ENCODE measurements around the gene SHKBP1. TPM values are rescaled to one million over a fixed set of nuclear protein-coding genes. Genes with fewer than 3 reads are reported as not detected.
"Not testable (repeated sequence)": the region's sequence is repeated elsewhere in the genome, so short reads cannot be mapped to it uniquely, and the experiment has no call there.

SHKBP1 gene
- polyA plus RNA-seq, 1 donor from 2014 or later: 3.8 TPM

GRCh38 chr19:40561947-40562346 is 14.7 kb upstream of the SHKBP1 start:
- no peak overlapping the region for H3K9ac ChIP-seq (ENCODE audit: low read length)
- no peak overlapping the region for H3K27ac ChIP-seq (ENCODE audit: low read length)
- TF ChIP-seq MXI1 (conservative IDR thresholded peaks at IDR 0.05; ENCODE audit: poor library complexity, severe bottlenecking) (no peak), TAF1 (IDR thresholded peaks at IDR 0.05; ENCODE audit: low read depth) (no peak), POLR2AphosphoS5 (IDR thresholded peaks at IDR 0.05) (no peak), RAD21 (conservative IDR thresholded peaks at IDR 0.05) (no peak), EZH2 (IDR thresholded peaks at IDR 0.05; ENCODE audit: borderline replicate concordance, insufficient read depth, low read length, poor library complexity, severe bottlenecking) (no peak), EP300 (conservative IDR thresholded peaks at IDR 0.05; ENCODE audit: poor library complexity, severe bottlenecking) (no peak)

GRCh38 chr19:40564535-40564934 is 12.1 kb upstream of the SHKBP1 start:
- not testable (repeated sequence) for H3F3A ChIP-seq (ENCODE audit: insufficient read depth, low read length, poor library complexity, severe bottlenecking); H4K20me1 ChIP-seq (ENCODE audit: insufficient read depth); H3K79me2 ChIP-seq (replicated peaks; ENCODE audit: insufficient read depth, low read length); H3K9me3 ChIP-seq (ENCODE audit: low read length); H3K36me3 ChIP-seq (ENCODE audit: insufficient read depth, low read length); H3K4me2 ChIP-seq (ENCODE audit: low read length); H3K4me3 ChIP-seq (ENCODE audit: low read length); H3K9ac ChIP-seq (ENCODE audit: low read length); H3K27ac ChIP-seq (ENCODE audit: low read length); H3K9me2 ChIP-seq (ENCODE audit: insufficient read depth, low read length); H2AFZ ChIP-seq (ENCODE audit: low read depth, low read length)
- peaks cover 37% of the 10 kb centered on the region for H3K27me3 ChIP-seq (ENCODE audit: insufficient read depth, low read depth, low read length)

More at GRCh38 chr19:40561947-40562346, 14.7 kb upstream of the SHKBP1 start:
- Histone ChIP-seq H3F3A (ENCODE audit: insufficient read depth, low read length, poor library complexity, severe bottlenecking) (no peaks in the 10 kb centered on the region), H3K9me3 (ENCODE audit: low read length) (no peaks in the 10 kb centered on the region), H3K4me2 (ENCODE audit: low read length) (no peak overlapping the region), H3K9me2 (ENCODE audit: insufficient read depth, low read length) (no peaks in the 10 kb centered on the region), H3K79me2 (replicated peaks; ENCODE audit: insufficient read depth, low read length) (no peaks in the 10 kb centered on the region), H3K4me3 (ENCODE audit: low read length) (no peak overlapping the region), H3K36me3 (ENCODE audit: insufficient read depth, low read length) (no peaks in the 10 kb centered on the region), H2AFZ (ENCODE audit: low read depth, low read length) (no peak overlapping the region), H4K20me1 (ENCODE audit: insufficient read depth) (no peaks in the 10 kb centered on the region), H3K27me3 (ENCODE audit: insufficient read depth, low read depth, low read length) (peaks cover 11% of the 10 kb centered on the region)

GRCh38 chr19:40565355-40565754 is 11.3 kb upstream of the SHKBP1 start:
- TF ChIP-seq TAF1 (IDR thresholded peaks at IDR 0.05; ENCODE audit: low read depth): no peak
- no peak for TF ChIP-seq POLR2AphosphoS5 (IDR thresholded peaks at IDR 0.05)
- no peak for TF ChIP-seq REST (IDR thresholded peaks at IDR 0.05; ENCODE audit: borderline replicate concordance)
- H2AFZ ChIP-seq (ENCODE audit: low read depth, low read length): no peak overlapping the region
- H3K27me3 ChIP-seq (ENCODE audit: insufficient read depth, low read depth, low read length): peaks cover 41% of the 10 kb centered on the region
- no peak overlapping the region for H3K4me2 ChIP-seq (ENCODE audit: low read length)
- no peaks in the 10 kb centered on the region for H3K9me2 ChIP-seq (ENCODE audit: insufficient read depth, low read length)
- H3K4me3 ChIP-seq (ENCODE audit: low read length): no peak overlapping the region
- H3K27ac ChIP-seq (ENCODE audit: low read length): no peak overlapping the region
- no peaks in the 10 kb centered on the region for H3K9me3 ChIP-seq (ENCODE audit: low read length)
- H3K79me2 ChIP-seq (replicated peaks; ENCODE audit: insufficient read depth, low read length): no peaks in the 10 kb centered on the region
- no peak overlapping the region for H3K9ac ChIP-seq (ENCODE audit: low read length)
- no peaks in the 10 kb centered on the region for H3K36me3 ChIP-seq (ENCODE audit: insufficient read depth, low read length)
- no peaks in the 10 kb centered on the region for H3F3A ChIP-seq (ENCODE audit: insufficient read depth, low read length, poor library complexity, severe bottlenecking)
- no peaks in the 10 kb centered on the region for H4K20me1 ChIP-seq (ENCODE audit: insufficient read depth)
